ENCODE measurements around the gene HOXB4. TPM values are rescaled to one million over a fixed set of nuclear protein-coding genes. Genes with fewer than 3 reads are reported as not detected.
A peak's percentile ranks its signal among the peaks of the same experiment; 100 is the strongest.

The HOXB4 gene
- total and polyA plus RNA-seq, 8 donors = 0.45 to 5.1 (median 2.1) TPM; not detected in 2

DNA sequence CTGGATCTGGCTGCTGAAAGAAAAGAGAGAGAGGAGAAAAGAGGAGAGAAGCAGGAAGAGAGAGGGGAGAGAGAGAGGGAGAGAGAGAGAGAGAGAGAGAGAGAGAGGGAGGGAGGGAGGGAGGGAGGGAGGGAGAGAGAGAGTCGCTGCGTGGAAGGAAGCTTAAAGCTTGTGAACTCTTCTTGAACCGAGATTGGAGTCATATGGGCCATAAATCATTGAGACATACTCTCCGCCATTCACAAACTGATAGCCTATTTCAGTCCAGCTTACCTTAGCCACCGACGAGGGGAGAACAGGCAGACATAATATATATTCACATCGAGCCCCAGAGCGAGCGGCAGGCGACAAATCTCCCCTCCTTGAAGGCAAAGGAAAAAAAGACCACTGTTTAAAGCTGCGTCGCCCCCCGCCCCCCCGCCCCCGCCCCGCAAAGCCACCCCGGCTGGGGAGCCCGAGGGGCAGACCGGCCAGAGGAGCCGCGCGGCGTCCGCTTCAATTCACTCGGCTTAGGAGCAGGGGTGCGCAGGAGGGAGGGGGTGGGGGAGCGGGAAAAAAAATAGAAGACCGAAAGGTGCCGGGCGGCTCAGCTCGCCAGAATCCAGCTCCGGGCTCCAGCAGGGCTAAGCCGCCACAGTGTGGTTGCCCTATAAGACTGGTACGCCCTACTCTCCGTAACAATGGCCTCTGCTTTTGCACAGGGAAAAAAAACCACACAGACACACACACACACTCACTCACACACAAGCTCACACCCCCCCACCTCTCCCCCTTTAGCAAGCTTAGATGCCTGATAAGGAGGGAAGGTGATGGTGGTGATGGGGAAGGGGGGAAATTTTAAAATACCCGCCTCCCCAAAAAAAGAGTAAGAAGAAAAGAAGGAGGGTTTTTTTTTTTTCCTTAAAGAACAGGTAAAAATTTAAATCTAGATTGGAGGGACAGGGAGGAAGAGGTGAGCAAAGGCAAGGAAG, 22.6 kb downstream of the HOXB4 start:
- Histone ChIP-seq H3K9me3 (no peaks in the 10 kb centered on the region), H3K27me3 (peaks cover 0 to 94% (median 36%) of the 10 kb centered on the region in 3 donors), H3K36me3 (peaks cover 0 to 3% (median under 1%) of the 10 kb centered on the region in 4 donors), H3K27ac (peak overlapping the region; percentile 42 to 95 (median 93)), H3K4me3 (peak overlapping the region; percentile 37 to 44 (median 39)), H3K4me1 (peaks cover 23 to 94% (median 57%) of the 10 kb centered on the region in 4 donors)
- WGBS, 5 donors = 10 to 20% (median 13%) methylated on average over 26 to 36 of the region's 36 CpGs
- TF ChIP-seq EP300 (IDR thresholded peaks at IDR 0.05) (no peak), POLR2A (IDR thresholded peaks at IDR 0.05) (no peak), POLR2AphosphoS5 (IDR thresholded peaks at IDR 0.05) (peak in 1 of 3 donors; percentile 23)
- TF ChIP-seq, protein P1, sequence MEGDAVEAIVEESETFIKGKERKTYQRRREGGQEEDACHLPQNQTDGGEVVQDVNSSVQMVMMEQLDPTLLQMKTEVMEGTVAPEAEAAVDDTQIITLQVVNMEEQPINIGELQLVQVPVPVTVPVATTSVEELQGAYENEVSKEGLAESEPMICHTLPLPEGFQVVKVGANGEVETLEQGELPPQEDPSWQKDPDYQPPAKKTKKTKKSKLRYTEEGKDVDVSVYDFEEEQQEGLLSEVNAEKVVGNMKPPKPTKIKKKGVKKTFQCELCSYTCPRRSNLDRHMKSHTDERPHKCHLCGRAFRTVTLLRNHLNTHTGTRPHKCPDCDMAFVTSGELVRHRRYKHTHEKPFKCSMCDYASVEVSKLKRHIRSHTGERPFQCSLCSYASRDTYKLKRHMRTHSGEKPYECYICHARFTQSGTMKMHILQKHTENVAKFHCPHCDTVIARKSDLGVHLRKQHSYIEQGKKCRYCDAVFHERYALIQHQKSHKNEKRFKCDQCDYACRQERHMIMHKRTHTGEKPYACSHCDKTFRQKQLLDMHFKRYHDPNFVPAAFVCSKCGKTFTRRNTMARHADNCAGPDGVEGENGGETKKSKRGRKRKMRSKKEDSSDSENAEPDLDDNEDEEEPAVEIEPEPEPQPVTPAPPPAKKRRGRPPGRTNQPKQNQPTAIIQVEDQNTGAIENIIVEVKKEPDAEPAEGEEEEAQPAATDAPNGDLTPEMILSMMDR (IDR thresholded peaks at IDR 0.05) = peak in 1 of 7 experiments; percentile 48
- peak in 1 of 2 donors; percentile 92 for DNase-seq
- intact Hi-C loops (cut with DNase I; ENCODE audit: low total_unique reads) = no loop called here

DNA sequence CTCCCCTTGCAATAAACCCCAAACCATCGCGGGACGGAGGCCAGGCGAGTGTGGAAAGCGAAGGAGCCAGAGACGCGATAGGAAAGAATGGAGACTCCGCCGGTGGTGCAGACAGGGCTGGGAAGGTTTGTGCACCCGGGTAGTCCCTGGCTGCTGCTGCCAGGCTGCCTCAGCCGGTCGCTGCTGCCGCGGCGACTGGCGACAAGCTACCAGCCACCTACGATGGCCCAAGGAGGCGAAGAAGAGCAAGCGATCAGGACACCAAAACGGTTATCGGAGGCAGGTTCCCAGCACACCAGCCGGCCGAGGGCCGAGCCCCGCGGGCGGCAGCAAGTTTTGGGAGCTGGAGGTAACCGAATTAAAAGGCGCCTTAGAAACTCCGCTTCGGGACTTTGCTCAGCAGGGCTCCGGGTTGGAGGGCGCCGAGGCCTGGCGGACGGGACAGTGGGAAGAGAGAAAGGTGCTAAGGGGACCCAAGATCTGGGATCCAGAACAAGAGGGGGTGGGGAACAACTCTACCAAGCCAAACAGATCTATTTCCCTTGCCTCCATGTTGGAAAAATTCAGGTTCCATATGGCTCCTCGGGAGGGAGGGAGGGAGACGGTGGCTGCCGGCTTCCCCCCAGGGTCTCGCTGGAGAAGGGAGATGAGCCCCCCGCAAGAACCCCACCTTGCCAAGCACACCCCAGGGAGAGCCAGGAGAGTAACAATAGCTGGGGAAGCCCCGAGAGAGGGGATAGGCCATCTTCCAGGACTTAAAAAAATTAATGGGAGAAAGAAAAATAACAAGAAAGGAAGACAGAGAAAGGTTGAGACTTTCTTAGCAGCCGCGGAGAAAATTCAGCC, 23.5 kb downstream of the HOXB4 start:
- peak overlapping the region; percentile 37 to 44 (median 39) for H3K4me3 ChIP-seq
- 20 to 40% (median 28%) methylated on average over 44 of the region's 44 CpGs for WGBS, 5 donors
- peak overlapping the region; percentile 16 to 95 (median 93) for H3K27ac ChIP-seq
- TF ChIP-seq POLR2A (IDR thresholded peaks at IDR 0.05) = no peak
- TF ChIP-seq, protein P1 (IDR thresholded peaks at IDR 0.05) = no peak
- no peak for TF ChIP-seq EP300 (IDR thresholded peaks at IDR 0.05)
- TF ChIP-seq POLR2AphosphoS5 (IDR thresholded peaks at IDR 0.05) = no peak
- peak in 1 of 2 donors; percentile 41 for DNase-seq
- peaks cover 0 to 95% (median 43%) of the 10 kb centered on the region in 3 donors for H3K27me3 ChIP-seq
- intact Hi-C loops (cut with DNase I; ENCODE audit: low total_unique reads) = no loop called here
- peaks cover 16 to 94% (median 58%) of the 10 kb centered on the region in 4 donors for H3K4me1 ChIP-seq
- H3K9me3 ChIP-seq = no peaks in the 10 kb centered on the region
- H3K36me3 ChIP-seq = peaks cover 0 to 11% (median 7%) of the 10 kb centered on the region in 4 donors

DNA sequence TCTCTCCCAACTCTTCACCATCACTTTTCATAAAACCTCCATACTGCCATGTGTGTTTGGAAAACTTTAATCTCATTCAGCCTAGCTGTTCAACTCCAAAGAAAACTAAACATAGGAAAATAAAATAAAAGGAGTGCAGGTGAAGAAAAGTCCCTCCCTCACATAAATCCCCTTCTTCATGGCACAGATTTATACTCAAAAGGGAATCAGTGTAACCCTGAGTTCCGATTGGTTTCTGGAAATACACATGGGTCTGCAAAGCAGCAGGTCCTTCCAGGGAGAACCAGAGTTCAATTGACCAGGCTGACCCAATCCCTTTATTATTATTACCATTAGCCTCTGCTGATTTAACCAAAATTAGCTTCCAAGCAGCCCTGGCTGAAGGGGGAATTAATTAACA, 24.3 kb downstream of the HOXB4 start:
- intact Hi-C loops (cut with DNase I; ENCODE audit: low total_unique reads) = no loop called here
- Histone ChIP-seq H3K27ac (peak overlapping the region in 4 of 5 donors; percentile 90 to 95 (median 93)), H3K36me3 (peaks cover 0 to 11% (median 7%) of the 10 kb centered on the region in 4 donors), H3K4me1 (peaks cover 15 to 86% (median 60%) of the 10 kb centered on the region in 4 donors), H3K4me3 (peak overlapping the region in 3 of 4 donors; percentile 37 to 40 (median 38)), H3K27me3 (peaks cover 0 to 95% (median 43%) of the 10 kb centered on the region in 3 donors), H3K9me3 (no peaks in the 10 kb centered on the region)
- whole genome bisulfite sequencing, 5 donors = 33 to 64% (median 50%) methylated on average over 1 of the region's 1 CpG
- peak in 1 of 2 donors; percentile 21 for DNase-seq
- TF ChIP-seq, protein P1 (IDR thresholded peaks at IDR 0.05) = no peak
- TF ChIP-seq POLR2AphosphoS5 (IDR thresholded peaks at IDR 0.05) = no peak
- no peak for TF ChIP-seq POLR2A (IDR thresholded peaks at IDR 0.05)
- no peak for TF ChIP-seq EP300 (IDR thresholded peaks at IDR 0.05)

DNA sequence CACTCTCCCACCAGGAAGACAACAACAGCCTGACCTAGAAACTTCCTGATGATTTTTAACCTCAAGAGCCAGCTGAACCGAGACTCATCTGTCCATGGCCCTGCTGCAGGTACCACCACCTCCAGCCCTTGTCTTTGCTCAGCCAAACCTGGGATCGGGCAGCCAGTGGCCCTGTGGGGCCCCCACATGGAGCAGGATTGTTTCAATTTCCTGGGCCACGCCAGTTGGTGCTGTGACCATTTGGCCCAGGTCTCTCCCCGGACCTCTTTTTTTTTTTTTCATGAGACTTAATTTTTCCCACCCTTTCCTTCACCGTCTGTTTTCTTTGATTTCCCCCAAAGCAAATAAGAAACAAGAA, 25.0 kb downstream of the HOXB4 start:
- TF ChIP-seq POLR2A (IDR thresholded peaks at IDR 0.05) (no peak), POLR2AphosphoS5 (IDR thresholded peaks at IDR 0.05) (no peak), EP300 (IDR thresholded peaks at IDR 0.05) (no peak)
- TF ChIP-seq, protein P1 (IDR thresholded peaks at IDR 0.05) = no peak
- Histone ChIP-seq H3K36me3 (peaks cover 0 to 11% (median 7%) of the 10 kb centered on the region in 4 donors), H3K27me3 (peaks cover 0 to 95% (median 43%) of the 10 kb centered on the region in 3 donors), H3K4me3 (peak overlapping the region in 3 of 4 donors; percentile 10 to 27 (median 25)), H3K4me1 (peaks cover 15 to 86% (median 57%) of the 10 kb centered on the region in 4 donors), H3K27ac (peak overlapping the region; percentile 54 to 95 (median 93)), H3K9me3 (no peaks in the 10 kb centered on the region)
- intact Hi-C loops (cut with DNase I; ENCODE audit: low total_unique reads) = no loop called here
- no peak for DNase-seq
- WGBS, 5 donors = 43 to 60% (median 49%) methylated on average over 5 of the region's 5 CpGs
